Thyroid gland (tissue), 4 donors: Measurements from ENCODE around the gene PTGR3.

Experiments
- CTCF ChIP-seq, 6 experiments: fragments of 200-600 bp in 3 of 6; fragments of 450-650 bp in 3 of 6; sonication (generic) in 3 of 6; IDR thresholded peaks; one replicate each; pipeline ENCODE4 v1.5.1; 2016 to 2019; ENCODE audit warnings: antibody characterized with exemption in 6 of 6, mild to moderate bottlenecking in 2 of 6, inconsistent platforms in 1 of 6, moderate library complexity in 1 of 6
- POLR2A ChIP-seq, 2 donors: fragments of 450-650 bp; IDR thresholded peaks; one replicate each; pipeline ENCODE4 v1.6.1; 2017; ENCODE audit warnings: antibody characterized with exemption in 2 of 2, mild to moderate bottlenecking in 2 of 2, moderate library complexity in 1 of 2

- TF ChIP-seq CTCF (IDR thresholded peaks at IDR 0.05), result no peak
- TF ChIP-seq POLR2A (IDR thresholded peaks at IDR 0.05), result no peak
Observed at GRCh38 chr18:75214332-75214690, 5.4 kb upstream of the PTGR3 start.
